ENCODE data around the gene PBX1.

GRCh38 chr1:164647211-164647610, 88.2 kb downstream of the PBX1 start:
- TF ChIP-seq CTCF (IDR thresholded peaks at IDR 0.05) = no peak
- TF ChIP-seq POLR2A (IDR thresholded peaks at IDR 0.05) = no peak

All from right lobe of liver (tissue), 4 donors.